HCT116 (cell line): ENCODE measurements around the gene SLC2A1.

Experiments used
- RAD21 ChIP-seq: IDR thresholded peaks from 2 replicates; pipeline ENCODE4 v1.6.1; 2012; ENCODE audit warnings: low read depth, mild to moderate bottlenecking
- TF ChIP-seq, protein P1 (sequence below), 3 experiments: fragments of 200-600 bp in 1 of 3; sonication (generic) in 1 of 3; IDR thresholded peaks in 2 of 3; conservative IDR thresholded peaks in 1 of 3; 2 replicates each; pipeline ENCODE4 v1.5.1; 2012 to 2017; ENCODE audit warnings: low read depth in 2 of 3, low read length in 2 of 3, antibody characterized with exemption in 1 of 3, borderline replicate concordance in 1 of 3, control low read depth in 1 of 3, mild to moderate bottlenecking in 1 of 3, mixed read lengths in 1 of 3, mixed run types in 1 of 3, moderate library complexity in 1 of 3; ENCODE audit not compliant: insufficient read depth in 1 of 3

DNA sequence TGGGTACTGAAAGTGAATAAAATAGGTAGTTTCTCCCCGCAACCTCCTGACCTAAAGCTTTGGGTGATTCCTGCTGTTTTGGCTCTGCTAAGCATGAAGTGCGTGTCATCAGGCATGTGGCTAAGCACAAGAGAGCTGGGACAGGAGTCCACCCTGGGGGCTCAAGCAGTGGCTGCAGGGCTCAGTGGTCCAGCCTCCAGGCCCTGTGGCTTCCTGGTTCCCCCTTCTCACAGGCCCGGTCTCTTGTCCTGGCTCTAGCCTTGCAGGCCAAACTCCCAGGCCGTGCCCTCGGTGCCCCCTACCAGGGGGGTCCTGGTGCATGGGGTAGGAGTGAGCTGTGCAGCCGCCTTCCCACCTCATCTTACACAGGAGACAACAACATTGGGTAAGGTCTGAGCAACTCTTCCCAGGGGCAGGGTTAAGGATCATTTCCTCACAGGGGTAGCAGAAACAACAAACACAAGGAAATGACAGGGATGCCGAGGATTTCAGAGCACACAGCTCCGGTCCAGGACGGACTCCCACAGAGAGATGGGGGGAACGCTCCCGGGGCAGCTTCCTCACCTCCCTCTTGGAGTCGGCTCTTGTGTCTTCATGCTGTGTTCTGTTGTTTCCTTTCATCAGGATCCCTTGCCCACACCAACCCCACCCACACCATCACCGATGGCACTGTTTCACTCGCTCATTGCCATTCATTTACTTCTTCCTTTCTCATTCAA is 19.8 kb upstream of the SLC2A1 start:
- no peak for TF ChIP-seq RAD21
- TF ChIP-seq, protein P1, sequence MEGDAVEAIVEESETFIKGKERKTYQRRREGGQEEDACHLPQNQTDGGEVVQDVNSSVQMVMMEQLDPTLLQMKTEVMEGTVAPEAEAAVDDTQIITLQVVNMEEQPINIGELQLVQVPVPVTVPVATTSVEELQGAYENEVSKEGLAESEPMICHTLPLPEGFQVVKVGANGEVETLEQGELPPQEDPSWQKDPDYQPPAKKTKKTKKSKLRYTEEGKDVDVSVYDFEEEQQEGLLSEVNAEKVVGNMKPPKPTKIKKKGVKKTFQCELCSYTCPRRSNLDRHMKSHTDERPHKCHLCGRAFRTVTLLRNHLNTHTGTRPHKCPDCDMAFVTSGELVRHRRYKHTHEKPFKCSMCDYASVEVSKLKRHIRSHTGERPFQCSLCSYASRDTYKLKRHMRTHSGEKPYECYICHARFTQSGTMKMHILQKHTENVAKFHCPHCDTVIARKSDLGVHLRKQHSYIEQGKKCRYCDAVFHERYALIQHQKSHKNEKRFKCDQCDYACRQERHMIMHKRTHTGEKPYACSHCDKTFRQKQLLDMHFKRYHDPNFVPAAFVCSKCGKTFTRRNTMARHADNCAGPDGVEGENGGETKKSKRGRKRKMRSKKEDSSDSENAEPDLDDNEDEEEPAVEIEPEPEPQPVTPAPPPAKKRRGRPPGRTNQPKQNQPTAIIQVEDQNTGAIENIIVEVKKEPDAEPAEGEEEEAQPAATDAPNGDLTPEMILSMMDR (IDR thresholded peaks at IDR 0.05 in 2 of 3, conservative IDR thresholded peaks at IDR 0.05 in 1 of 3; ENCODE audit: borderline replicate concordance in 1 of 3, insufficient read depth in 1 of 3, low read depth in 2 of 3, low read length in 2 of 3) = no peak
